CD8-positive, alpha-beta memory T cell (primary cell): ENCODE measurements around the gene OS9. TPM values are rescaled to one million over a fixed set of nuclear protein-coding genes. Genes with fewer than 3 reads are reported as not detected.
A peak's percentile ranks its signal among the peaks of the same experiment; 100 is the strongest.

Source experiments
- CTCF ChIA-PET: fragments of 350-600 bp; sonication (Branson Sonifier 250); formaldehyde crosslinking; loops from one replicate; lab custom pipeline; 2021; ENCODE audit warnings: antibody characterized with exemption; lab: Charles Lee
- POLR2A ChIA-PET: fragments of 350-600 bp; sonication (Branson Sonifier 250); formaldehyde crosslinking; loops from one replicate; lab custom pipeline; 2021; ENCODE audit warnings: antibody characterized with exemption; lab: Charles Lee
- DNase-seq, 5 donors: peaks; one replicate each; pipeline versions ENCODE4 v3.0.0 to v3.0.0-alpha.2; 2020 to 2022; ENCODE audit warnings: mixed read lengths in 1 of 5
- H3K27ac ChIP-seq: one replicate; pipeline ENCODE4 v1.7.0; 2013; ENCODE audit warnings: low read depth, mild to moderate bottlenecking, low read length, moderate library complexity
- H3K27me3 ChIP-seq: 2 replicates; pipeline ENCODE4 v1.7.0; 2013; ENCODE audit warnings: low read length, mild to moderate bottlenecking; ENCODE audit not compliant: insufficient read depth, poor library complexity, severe bottlenecking
- H3K36me3 ChIP-seq: 2 replicates; pipeline ENCODE4 v1.7.0; 2013; ENCODE audit warnings: mild to moderate bottlenecking, low read length, moderate library complexity; ENCODE audit not compliant: insufficient read depth
- H3K4me1 ChIP-seq: 2 replicates; pipeline ENCODE4 v1.7.0; 2013; ENCODE audit warnings: mild to moderate bottlenecking, low read length, moderate library complexity; ENCODE audit not compliant: insufficient read depth
- H3K4me3 ChIP-seq: 2 replicates; pipeline ENCODE4 v1.7.0; 2013; ENCODE audit warnings: mild to moderate bottlenecking, low read length
- H3K9me3 ChIP-seq: 2 replicates; pipeline ENCODE4 v1.7.0; 2013; ENCODE audit warnings: mild to moderate bottlenecking, low read length
- H3K27ac Mint-ChIP-seq, 8 donors: one replicate each; pipeline ENCODE4 v1.8.0; 2020 to 2021; ENCODE audit warnings: mixed read lengths in 8 of 8, mild to moderate bottlenecking in 6 of 8, inconsistent platforms in 3 of 8, moderate library complexity in 3 of 8
- H3K27me3 Mint-ChIP-seq, 2 donors: one replicate each; pipeline ENCODE4 v1.8.0; 2020 to 2021; ENCODE audit warnings: mixed read lengths in 2 of 2, mild to moderate bottlenecking in 1 of 2, moderate library complexity in 1 of 2
- H3K36me3 Mint-ChIP-seq, 3 donors: one replicate each; pipeline ENCODE4 v1.8.0; 2020 to 2021; ENCODE audit warnings: mixed read lengths in 3 of 3, inconsistent platforms in 1 of 3, mild to moderate bottlenecking in 1 of 3
- H3K4me1 Mint-ChIP-seq, 3 donors: one replicate each; pipeline ENCODE4 v1.8.0; 2020 to 2021; ENCODE audit warnings: mixed read lengths in 3 of 3, inconsistent platforms in 1 of 3, mild to moderate bottlenecking in 1 of 3
- H3K4me3 Mint-ChIP-seq, 7 donors: one replicate each; pipeline ENCODE4 v1.8.0; 2020 to 2021; ENCODE audit warnings: mixed read lengths in 7 of 7, mild to moderate bottlenecking in 6 of 7, moderate library complexity in 4 of 7, inconsistent platforms in 2 of 7
- H3K9me3 Mint-ChIP-seq, 5 donors: one replicate each; pipeline ENCODE4 v1.8.0; 2020 to 2022; ENCODE audit warnings: mixed read lengths in 5 of 5, mild to moderate bottlenecking in 3 of 5, moderate library complexity in 2 of 5, inconsistent platforms in 1 of 5
- polyA plus RNA-seq: library from polyadenylated mRNA; unstranded; fragments of 300-500 nt; fragmentation: Illumina TruSeq; gene quantifications from one replicate; pipeline ENCODE4 v1.2.3, GENCODE V29; 2021
- total RNA-seq, 2 experiments: library from RNA; stranded (reverse); gene quantifications; one replicate each; pipeline ENCODE4 v1.2.3, GENCODE V29; 2021

Gene OS9
- total and polyA plus RNA-seq, 3 experiments from 2014 or later, result 86.9 to 103 (median 96.8) TPM

- Mint-ChIP-seq H3K4me1 (peaks cover 50 to 66% (median 59%) of the 10 kb centered on the region in 3 donors), H3K9me3 (no peaks in the 10 kb centered on the region), H3K27me3 (peaks cover 0 to 2% of the 10 kb centered on the region in 2 donors), H3K4me3 (peak overlapping the region; percentile 86 to 95 (median 92)), H3K36me3 (peaks cover 0 to 49% (median 3%) of the 10 kb centered on the region in 3 donors), H3K27ac (peak overlapping the region; percentile 93 to 100 (median 96))
- Histone ChIP-seq H3K4me3 (peak overlapping the region; percentile 65), H3K9me3 (no peaks in the 10 kb centered on the region), H3K27ac (peak overlapping the region; percentile 69), H3K36me3 (peaks cover 15% of the 10 kb centered on the region), H3K4me1 (peaks cover 50% of the 10 kb centered on the region), H3K27me3 (no peaks in the 10 kb centered on the region)
- POLR2A ChIA-PET, result interaction anchor here (0.6 to 3.0 kb wide), 2 partner anchors 12 to 13 kb away, joined by 3 to 12 read pairs; partner anchors contain the start of gene CYP27B1
- CTCF ChIA-PET, result interaction anchor here (0.8 to 3.4 kb wide), 3 partner anchors 17 to 151 kb away, joined by 3 to 30 read pairs (median 3); partner anchors contain the start of gene TSFM
- DNase-seq, result no peak
These were observed 59.9 kb downstream of the OS9 start for GRCh38 chr12:57753756-57754337.

DNA sequence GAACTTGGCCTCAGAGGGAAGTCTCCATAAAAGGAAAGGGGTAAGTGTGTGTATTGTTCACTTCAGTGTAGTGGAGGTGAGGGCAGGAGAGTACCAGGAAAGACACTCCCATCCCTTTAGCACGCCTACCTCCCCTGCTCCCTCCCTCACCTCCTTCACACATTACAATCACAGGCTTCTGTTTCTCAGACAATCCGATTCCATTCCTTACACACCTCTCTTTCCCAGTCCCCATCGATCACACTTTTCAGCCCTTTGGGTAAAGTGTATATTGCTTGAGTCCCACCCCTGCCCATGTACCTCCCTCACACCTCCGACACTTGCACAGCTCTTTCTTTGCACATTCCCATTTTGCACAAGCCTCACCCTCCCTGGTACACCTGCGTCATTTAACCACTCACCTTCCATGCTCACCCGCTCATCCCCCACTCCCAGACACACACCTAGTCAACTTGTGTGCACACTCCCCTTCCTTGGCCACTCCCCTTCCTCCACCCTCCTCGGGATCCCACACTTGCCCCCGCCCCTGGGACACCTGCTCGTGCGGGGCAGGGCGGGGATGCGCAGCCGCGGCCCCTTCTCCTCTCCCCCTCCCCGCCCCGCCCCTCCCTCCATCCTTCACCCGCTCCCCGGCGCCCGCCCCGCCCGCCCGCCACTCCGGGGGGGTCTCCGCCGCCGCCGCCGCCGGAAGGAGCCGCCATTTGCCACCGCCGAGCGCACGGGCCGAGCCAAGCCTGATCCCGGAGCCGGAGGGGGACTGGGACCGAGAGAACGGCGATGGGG is 60.7 kb downstream of the OS9 start, which contains the start of gene MARCHF9:
TSS of gene MARCHF9 (plus strand) at position 693 of the 783 bp plus-strand sequence. CDS start 426 bp downstream, outside the sequence.
- CTCF ChIA-PET, result interaction anchor here (0.5 to 3.4 kb wide), 6 partner anchors 12 to 150 kb away, joined by 3 to 37 read pairs (median 4); partner anchors contain the start of genes CYP27B1 and TSFM
- Histone ChIP-seq H3K27me3 (no peaks in the 10 kb centered on the region), H3K36me3 (peaks cover 11% of the 10 kb centered on the region), H3K27ac (peak within 1 kb of the TSS; percentile 69), H3K9me3 (no peaks in the 10 kb centered on the region), H3K4me1 (peaks cover 50% of the 10 kb centered on the region), H3K4me3 (peak within 1 kb of the TSS; percentile 65)
- POLR2A ChIA-PET, result interaction anchor here (0.6 to 3.0 kb wide), 2 partner anchors 12 kb away, joined by 3 to 12 read pairs; partner anchors contain the start of gene CYP27B1
- Mint-ChIP-seq H3K4me3 (peak within 1 kb of the TSS; percentile 88 to 97 (median 94)), H3K9me3 (no peaks in the 10 kb centered on the region), H3K36me3 (peaks cover 4 to 49% (median 4%) of the 10 kb centered on the region in 3 donors), H3K27ac (peak within 1 kb of the TSS; percentile 93 to 100 (median 97)), H3K27me3 (peaks cover 0 to 2% of the 10 kb centered on the region in 2 donors), H3K4me1 (peaks cover 55 to 71% (median 65%) of the 10 kb centered on the region in 3 donors)
- DNase-seq, result peak; percentile 76 to 92 (median 81)

DNA sequence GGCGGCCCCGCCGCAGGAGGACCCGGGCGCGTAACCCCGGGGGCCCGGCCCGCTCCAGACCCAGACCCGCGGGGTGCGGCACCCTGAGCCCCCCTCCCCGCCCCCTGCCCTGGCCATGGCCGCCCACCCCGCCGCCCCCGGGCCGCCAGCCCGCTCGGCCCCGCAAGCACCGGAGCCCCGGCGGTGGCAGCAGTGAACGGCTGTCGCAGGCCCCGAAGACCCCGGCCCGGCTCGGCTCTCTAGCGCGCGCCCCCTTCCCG is 61.2 kb downstream of the OS9 start:
- peaks cover 0 to 2% of the 10 kb centered on the region in 2 donors for H3K27me3 Mint-ChIP-seq
- peaks cover 4 to 52% (median 4%) of the 10 kb centered on the region in 3 donors for H3K36me3 Mint-ChIP-seq
- CTCF ChIA-PET, result interaction anchor here (0.5 to 3.4 kb wide), 4 partner anchors 11 to 150 kb away, joined by 3 to 37 read pairs (median 17); partner anchors contain the start of genes CYP27B1 and TSFM
- no peak overlapping the region for H3K4me3 ChIP-seq
- peak overlapping the region in 5 of 7 donors; percentile 48 to 95 (median 54) for H3K4me3 Mint-ChIP-seq
- H3K4me1 Mint-ChIP-seq, result peaks cover 60 to 76% (median 70%) of the 10 kb centered on the region in 3 donors
- DNase-seq, result no peak
- no peaks in the 10 kb centered on the region for H3K9me3 ChIP-seq
- no peak overlapping the region for H3K27ac ChIP-seq
- peaks cover 11% of the 10 kb centered on the region for H3K36me3 ChIP-seq
- no peaks in the 10 kb centered on the region for H3K9me3 Mint-ChIP-seq
- H3K27me3 ChIP-seq, result no peaks in the 10 kb centered on the region
- H3K4me1 ChIP-seq, result peaks cover 50% of the 10 kb centered on the region
- POLR2A ChIA-PET, result interaction anchor here (3.0 kb wide), 1 partner anchor 12 kb away, joined by 12 read pairs; the partner anchor contains the start of gene CYP27B1
- H3K27ac Mint-ChIP-seq, result peak overlapping the region in 1 of 8 donors; percentile 63

- H3K27ac Mint-ChIP-seq, result peak overlapping the region; percentile 78 to 97 (median 91)
- peaks cover 0 to 2% of the 10 kb centered on the region in 2 donors for H3K27me3 Mint-ChIP-seq
- Histone ChIP-seq H3K4me3 (peak overlapping the region; percentile 52), H3K27me3 (no peaks in the 10 kb centered on the region), H3K36me3 (peaks cover 13% of the 10 kb centered on the region), H3K27ac (peak overlapping the region; percentile 40), H3K4me1 (peaks cover 48% of the 10 kb centered on the region), H3K9me3 (no peaks in the 10 kb centered on the region)
- peaks cover 4 to 46% (median 4%) of the 10 kb centered on the region in 3 donors for H3K36me3 Mint-ChIP-seq
- peak; percentile 36 to 73 (median 51) for DNase-seq
- POLR2A ChIA-PET, result interaction anchor here (1.4 to 3.0 kb wide), 5 partner anchors 11 to 27 kb away, joined by 5 to 12 read pairs (median 6); partner anchors contain the start of genes CYP27B1, EEF1AKMT3, METTL1 and TSFM
- H3K9me3 Mint-ChIP-seq, result no peaks in the 10 kb centered on the region
- peak overlapping the region; percentile 83 to 97 (median 89) for H3K4me3 Mint-ChIP-seq
- CTCF ChIA-PET, result interaction anchor here (0.5 to 3.4 kb wide), 17 partner anchors 11 to 237 kb away, joined by 3 to 37 read pairs (median 5); partner anchors contain the start of genes AVIL, CYP27B1, EEF1AKMT3 and METTL1
- peaks cover 59 to 70% (median 65%) of the 10 kb centered on the region in 3 donors for H3K4me1 Mint-ChIP-seq
These were observed 61.8 kb downstream of the OS9 start for GRCh38 chr12:57755454-57756372.

DNA sequence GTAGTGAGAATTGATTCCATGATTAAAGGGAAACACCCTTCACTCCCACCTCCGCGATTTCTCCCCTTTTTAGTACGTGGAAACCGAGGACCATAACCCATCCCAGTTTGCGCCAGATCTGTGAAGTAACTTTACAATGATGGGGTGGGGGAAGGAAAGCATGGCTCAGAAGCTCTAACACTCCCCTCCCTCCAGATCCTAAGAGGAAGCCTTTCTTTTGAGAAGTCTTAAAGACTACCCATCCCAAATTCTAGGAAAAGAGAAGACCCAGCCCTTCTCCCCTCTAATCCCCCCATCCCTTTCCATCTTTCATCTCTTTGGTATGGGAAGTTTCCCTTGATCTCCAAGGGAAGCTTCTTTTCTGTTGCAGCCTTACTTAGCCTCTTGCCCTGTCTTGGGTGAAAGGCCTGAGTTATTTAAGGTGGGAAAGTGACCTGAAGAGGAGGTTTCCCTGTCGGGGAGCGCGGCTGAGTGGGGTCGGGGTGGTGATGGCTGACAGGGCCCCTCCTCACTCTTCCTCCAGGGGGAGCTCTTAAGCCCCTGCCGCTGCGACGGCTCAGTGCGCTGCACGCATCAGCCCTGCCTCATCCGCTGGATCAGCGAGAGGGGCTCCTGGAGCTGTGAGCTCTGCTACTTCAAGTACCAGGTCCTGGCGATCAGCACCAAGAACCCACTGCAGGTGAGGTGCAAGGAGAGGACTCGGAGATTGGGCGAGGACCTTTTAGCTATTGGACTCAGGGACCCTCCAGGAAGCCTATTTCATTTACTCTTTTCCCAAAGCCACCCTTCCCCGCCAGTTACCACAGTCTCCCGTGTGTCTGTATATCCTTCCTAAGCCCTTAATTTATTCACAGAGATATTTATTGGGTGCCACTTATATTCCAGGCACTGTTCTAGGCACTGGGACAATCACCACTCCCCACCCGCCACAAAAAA is 62.7 kb downstream of the OS9 start:
- POLR2A ChIA-PET, result interaction anchor here (1.1 to 3.0 kb wide), 6 partner anchors 10 to 90 kb away, joined by 3 to 12 read pairs (median 6); partner anchors contain the start of genes CTDSP2, CYP27B1, EEF1AKMT3 and METTL1
- Mint-ChIP-seq H3K4me3 (peak overlapping the region; percentile 83 to 97 (median 89)), H3K9me3 (no peaks in the 10 kb centered on the region), H3K36me3 (peaks cover 4 to 41% (median 4%) of the 10 kb centered on the region in 3 donors), H3K27ac (peak overlapping the region; percentile 84 to 97 (median 92)), H3K27me3 (peaks cover 0 to 2% of the 10 kb centered on the region in 2 donors), H3K4me1 (peaks cover 51 to 60% (median 55%) of the 10 kb centered on the region in 3 donors)
- Histone ChIP-seq H3K27ac (peak overlapping the region; percentile 40), H3K9me3 (no peaks in the 10 kb centered on the region), H3K4me1 (peaks cover 38% of the 10 kb centered on the region), H3K4me3 (peak overlapping the region; percentile 52), H3K27me3 (no peaks in the 10 kb centered on the region), H3K36me3 (peaks cover 15% of the 10 kb centered on the region)
- CTCF ChIA-PET, result interaction anchor here (0.8 to 3.4 kb wide), 23 partner anchors 10 to 238 kb away, joined by 3 to 37 read pairs (median 5); partner anchors contain the start of genes AVIL, CYP27B1, EEF1AKMT3 and METTL1
- peak; percentile 54 to 80 (median 65) for DNase-seq

DNA sequence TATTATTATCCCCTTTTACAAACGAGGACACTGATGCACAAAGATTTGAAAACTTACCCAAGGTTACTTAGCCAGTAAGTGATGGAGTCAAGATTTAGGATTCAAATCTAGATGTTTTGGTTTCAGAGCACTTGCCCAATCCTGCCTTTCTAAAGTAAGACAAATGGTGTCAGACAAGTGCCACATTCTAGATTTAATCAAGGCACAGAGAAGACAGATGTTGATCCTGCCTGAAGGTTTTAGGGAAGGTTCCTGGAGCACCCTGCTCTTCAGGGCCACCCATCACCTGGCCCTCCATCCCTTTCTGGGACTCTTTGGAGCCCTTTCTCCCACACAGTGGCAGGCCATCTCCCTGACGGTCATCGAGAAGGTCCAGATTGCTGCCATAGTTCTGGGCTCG is 63.8 kb downstream of the OS9 start:
- peaks cover 42 to 49% (median 44%) of the 10 kb centered on the region in 3 donors for H3K4me1 Mint-ChIP-seq

More for the DNA sequence above, 63.8 kb downstream of the OS9 start:
- no peaks in the 10 kb centered on the region for H3K9me3 Mint-ChIP-seq
- peaks cover 4 to 36% (median 4%) of the 10 kb centered on the region in 3 donors for H3K36me3 Mint-ChIP-seq
- no peak overlapping the region for H3K27ac ChIP-seq
- no peak overlapping the region for H3K4me3 ChIP-seq
- peak overlapping the region in 1 of 8 donors; percentile 6 for H3K27ac Mint-ChIP-seq
- no peaks in the 10 kb centered on the region for H3K9me3 ChIP-seq
- H3K36me3 ChIP-seq, result peaks cover 15% of the 10 kb centered on the region
- no peak for DNase-seq
- peak overlapping the region in 3 of 7 donors; percentile 15 to 63 (median 36) for H3K4me3 Mint-ChIP-seq
- H3K4me1 ChIP-seq, result peaks cover 32% of the 10 kb centered on the region
- ChIA-PET CTCF (interaction anchor here (1.6 to 2.3 kb wide), 2 partner anchors 23 to 30 kb away, joined by 5 to 19 read pairs; no protein-coding TSS in a partner anchor), POLR2A (interaction anchor here (2.3 kb wide), 1 partner anchor 17 kb away, joined by 5 read pairs; no protein-coding TSS in a partner anchor)
- H3K27me3 Mint-ChIP-seq, result peaks cover 0 to 2% of the 10 kb centered on the region in 2 donors
- H3K27me3 ChIP-seq, result no peaks in the 10 kb centered on the region
